ENCODE measurements around the gene ADAMTS2.
"Not testable (repeated sequence)": the region's sequence is repeated elsewhere in the genome, so short reads cannot be mapped to it uniquely, and the experiment has no call there.

Gene ADAMTS2

DNA sequence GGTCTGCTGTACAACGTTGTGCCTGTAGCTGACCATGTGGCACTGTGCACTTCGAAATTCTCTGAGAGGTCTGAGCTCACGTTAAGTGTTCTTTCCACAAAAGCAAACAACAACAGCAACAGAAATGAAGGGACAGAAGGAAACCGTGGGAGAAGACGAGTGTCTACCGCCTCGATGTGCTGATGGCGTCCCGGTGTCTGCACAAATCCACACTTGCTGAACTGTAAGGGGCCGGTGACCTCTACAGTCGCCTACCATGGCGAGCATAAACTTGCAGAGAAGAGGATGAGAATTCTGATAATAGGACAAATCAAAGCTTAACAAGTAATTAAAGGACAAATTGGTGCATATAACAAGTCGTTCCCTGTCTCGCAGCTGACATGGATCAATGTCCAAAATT lies 114.0 kb downstream of the ADAMTS2 start:
- DNase-seq (ENCODE audit: low read depth), result no peak

GRCh38 chr5:179230061-179230461 lies 115.2 kb downstream of the ADAMTS2 start:
- no peak for DNase-seq (ENCODE audit: low read depth)

- DNase-seq (ENCODE audit: low read depth), result no peak
Measured at GRCh38 chr5:179229331-179229831, 115.9 kb downstream of the ADAMTS2 start.

- no peak for DNase-seq (ENCODE audit: low read depth)
Measured at GRCh38 chr5:179228341-179229121, 116.7 kb downstream of the ADAMTS2 start.

DNA sequence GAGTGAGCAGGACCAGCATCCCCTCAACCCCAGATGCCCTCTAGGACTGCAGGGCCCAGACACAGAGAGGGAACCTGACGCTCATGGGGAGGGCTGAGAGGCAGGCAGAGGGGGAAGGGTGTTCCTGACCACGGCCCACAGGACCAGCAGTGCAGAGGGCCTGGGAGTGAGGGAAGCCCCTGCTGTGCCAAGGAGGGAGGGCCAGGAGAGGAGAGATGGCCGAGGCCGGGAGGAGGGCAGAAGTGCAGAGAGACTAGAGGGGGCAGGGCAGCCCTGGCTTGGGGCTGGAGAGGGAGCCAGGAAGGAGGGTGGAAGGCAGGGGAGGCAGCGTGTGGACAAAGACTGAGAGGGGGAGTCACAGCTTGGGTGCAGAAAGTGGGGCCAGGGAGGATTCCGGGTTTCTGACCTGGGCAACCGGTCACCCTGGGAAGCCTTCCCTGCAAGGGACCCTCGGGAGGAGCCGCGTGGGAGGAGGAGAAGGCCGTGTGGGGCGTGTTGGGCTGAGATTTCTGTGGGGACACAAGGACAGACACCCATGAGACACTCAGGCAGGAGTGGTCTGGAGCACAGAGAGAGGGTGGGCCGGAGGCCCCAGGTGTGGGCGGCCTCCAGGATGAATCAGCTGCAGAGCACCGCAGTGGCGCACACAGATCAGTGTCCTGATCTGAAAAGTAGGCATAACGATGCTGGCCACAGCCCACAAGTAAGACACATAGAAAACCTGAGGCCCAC lies 117.5 kb downstream of the ADAMTS2 start:
- DNase-seq (ENCODE audit: low read depth), result no peak

- DNase-seq (ENCODE audit: low read depth), result no peak
Measured at GRCh38 chr5:179227229-179227579, 118.1 kb downstream of the ADAMTS2 start.

DNA sequence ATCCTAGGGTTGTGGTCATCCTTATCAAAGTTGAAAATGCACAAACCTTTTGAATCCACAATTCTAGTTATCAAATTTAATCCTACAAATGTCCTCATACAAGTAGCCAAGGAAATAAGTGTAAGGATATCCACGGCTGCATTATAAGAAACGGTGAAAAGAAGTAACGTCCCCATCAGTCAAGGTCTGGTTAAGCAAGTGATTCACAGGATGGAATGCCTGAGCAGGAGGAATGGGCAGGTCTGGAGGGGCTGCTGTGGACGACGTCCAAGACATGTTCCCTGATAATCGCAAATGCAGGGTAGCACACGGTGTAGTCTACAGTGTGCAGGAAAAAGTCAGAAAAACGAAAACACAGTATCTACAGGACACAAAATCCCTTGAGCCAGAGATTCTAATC lies 118.6 kb downstream of the ADAMTS2 start:
- DNase-seq (ENCODE audit: low read depth), result no peak

- DNase-seq (ENCODE audit: low read depth), result no peak
Measured at GRCh38 chr5:179225387-179225786, 119.9 kb downstream of the ADAMTS2 start.

DNA sequence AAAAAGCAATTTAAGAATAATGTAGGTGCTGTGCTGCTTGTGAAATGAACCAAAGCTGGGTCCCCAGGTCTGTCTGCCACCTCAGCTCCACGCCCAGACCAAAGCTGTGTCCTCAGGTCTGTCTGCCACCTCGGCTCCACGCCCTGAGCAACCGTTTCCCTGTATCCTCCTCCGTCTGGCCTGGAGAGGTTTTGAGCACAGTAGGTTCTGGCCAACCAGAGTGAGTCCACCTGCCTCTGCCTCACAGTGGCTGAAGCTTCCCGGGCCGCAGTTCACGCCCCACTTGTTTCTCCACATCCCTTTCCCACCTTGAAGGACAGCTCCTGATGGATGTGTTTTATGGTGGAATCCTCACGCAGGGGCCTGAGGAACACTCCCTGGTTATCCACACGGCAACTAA lies 120.5 kb downstream of the ADAMTS2 start:
- DNase-seq (ENCODE audit: low read depth), result no peak

GRCh38 chr5:179223961-179224360 lies 121.3 kb downstream of the ADAMTS2 start:
- DNase-seq (ENCODE audit: low read depth), result no peak

DNA sequence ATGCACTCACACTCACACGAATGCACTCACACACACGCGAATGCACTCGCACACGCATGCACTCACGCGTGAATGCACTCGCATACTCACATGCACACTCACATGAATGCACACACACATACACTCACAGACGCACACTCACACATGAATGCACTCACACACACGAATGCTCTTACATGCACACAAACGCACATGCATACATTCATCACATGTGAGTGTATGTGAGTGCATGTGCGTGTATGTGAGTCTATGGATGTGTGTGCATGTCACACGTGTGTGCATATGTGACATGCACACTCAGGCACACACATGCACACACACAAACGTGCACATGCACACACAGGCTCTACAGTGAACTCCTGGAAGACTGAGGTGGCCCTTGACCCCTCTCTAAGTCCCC lies 121.7 kb downstream of the ADAMTS2 start:
- no peak for DNase-seq (ENCODE audit: low read depth)

DNA sequence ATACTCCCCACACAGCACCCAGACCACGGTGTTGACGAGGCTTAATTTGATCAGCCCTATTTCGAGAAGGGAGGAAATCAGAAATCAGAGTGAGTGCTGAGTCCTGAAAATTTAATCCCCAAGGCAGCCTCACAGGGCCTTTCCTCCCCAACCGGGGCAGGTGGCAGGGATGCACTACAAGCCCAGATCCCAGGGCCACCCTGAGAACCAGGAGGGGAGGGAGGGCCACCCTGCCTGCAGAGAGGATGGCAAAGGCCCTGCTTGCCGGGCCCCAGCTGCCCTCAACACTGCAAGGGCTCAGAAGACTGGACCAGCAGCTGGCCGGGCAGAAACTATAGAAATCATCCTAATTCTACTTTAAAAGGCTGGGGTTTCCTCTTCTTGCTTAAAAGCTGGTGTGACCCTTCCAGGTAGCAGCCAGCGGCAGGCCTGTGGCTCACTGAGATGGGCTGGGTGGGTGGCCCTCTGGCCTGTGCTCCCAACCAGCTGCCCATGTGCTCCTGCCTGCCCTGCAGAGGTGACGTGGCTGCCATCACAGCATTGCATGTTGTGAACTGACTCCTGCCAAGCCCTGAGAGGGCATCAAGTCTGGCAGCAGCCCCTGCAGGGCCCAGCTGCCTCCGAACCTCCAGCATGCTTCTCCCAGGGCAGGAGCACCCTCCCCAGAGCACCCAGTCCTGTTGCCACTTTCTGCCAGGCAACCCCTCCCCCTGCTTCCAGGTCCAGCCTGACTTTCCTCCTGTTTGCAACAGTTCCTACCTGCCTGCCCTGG lies 122.8 kb downstream of the ADAMTS2 start:
- DNase-seq (ENCODE audit: low read depth), result no peak

DNA sequence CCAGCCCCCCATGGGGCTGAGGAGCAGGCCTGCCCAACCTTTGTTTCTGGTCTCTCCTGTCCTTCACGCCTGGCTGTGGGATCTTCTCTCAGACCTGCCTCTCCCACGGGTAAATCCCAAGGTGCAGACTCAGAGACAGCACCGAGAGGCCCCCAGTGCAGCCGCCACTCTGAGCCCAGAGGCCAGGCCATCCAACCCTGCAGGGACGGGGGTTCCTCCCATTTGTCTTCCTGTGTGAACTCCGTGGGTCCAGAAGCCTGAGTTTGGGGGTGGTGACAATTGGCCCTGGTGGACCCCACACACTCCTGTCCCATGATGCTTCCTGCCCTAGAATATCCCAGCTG lies 123.4 kb downstream of the ADAMTS2 start:
- no peak for DNase-seq (ENCODE audit: low read depth)

GRCh38 chr5:179221196-179221876 lies 123.9 kb downstream of the ADAMTS2 start:
- no peak for DNase-seq (ENCODE audit: low read depth)

- DNase-seq (ENCODE audit: low read depth), result no peak
Measured at GRCh38 chr5:179220716-179221115, 124.5 kb downstream of the ADAMTS2 start.

GRCh38 chr5:179219661-179220620 lies 125.3 kb downstream of the ADAMTS2 start:
- no peak for DNase-seq (ENCODE audit: low read depth)

- no peak for DNase-seq (ENCODE audit: low read depth)
Measured at GRCh38 chr5:179218943-179219330, 126.3 kb downstream of the ADAMTS2 start.

DNA sequence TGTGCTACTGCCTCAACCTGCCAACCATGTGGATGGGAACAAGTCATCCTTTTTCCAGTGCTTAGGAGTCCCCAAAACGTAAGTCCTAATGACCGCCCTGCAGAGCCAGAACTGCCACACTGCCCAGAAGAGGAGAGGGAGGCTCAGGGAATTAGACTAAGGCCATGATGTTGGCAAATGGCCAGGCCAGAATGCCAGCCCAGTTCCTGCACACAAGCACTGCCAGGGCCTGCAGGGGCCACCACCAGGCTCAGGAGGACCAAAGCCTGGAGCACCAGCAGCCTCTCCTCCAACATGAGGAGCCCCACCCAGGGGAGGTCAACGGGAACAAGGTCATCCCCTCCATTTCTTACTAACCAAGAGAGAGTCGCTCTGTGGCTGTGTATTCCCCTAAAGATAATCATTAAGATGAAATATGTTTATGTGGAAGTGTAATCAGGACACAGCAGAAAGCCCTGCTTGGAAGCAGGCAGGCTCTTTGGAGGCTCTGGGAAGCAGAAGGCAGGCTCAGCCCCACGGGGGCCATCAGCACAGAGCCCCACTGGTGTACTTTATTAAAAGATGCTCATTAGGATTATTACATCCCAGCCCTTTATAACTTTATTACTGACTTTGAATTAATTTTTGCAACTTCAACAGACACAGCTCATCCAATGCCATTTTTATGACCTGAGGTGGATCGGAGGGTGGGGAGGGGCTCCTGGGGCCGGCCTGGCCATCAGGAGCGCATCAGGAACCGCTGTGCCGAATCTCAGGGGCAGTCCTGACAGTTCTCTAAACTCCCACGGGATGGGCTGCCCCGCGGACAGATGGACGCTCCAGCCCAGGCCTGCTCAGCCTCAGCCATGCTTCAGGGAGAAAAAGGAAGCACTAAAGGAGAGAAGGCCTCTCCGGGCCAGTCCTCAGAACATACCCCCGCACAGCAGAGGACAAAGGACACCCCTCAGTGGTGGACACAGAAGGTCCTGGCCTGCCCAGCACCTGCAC lies 127.0 kb downstream of the ADAMTS2 start:
- DNase-seq (ENCODE audit: low read depth), result no peak

GRCh38 chr5:179217356-179217755 lies 127.9 kb downstream of the ADAMTS2 start:
- no peak for DNase-seq (ENCODE audit: low read depth)

DNA sequence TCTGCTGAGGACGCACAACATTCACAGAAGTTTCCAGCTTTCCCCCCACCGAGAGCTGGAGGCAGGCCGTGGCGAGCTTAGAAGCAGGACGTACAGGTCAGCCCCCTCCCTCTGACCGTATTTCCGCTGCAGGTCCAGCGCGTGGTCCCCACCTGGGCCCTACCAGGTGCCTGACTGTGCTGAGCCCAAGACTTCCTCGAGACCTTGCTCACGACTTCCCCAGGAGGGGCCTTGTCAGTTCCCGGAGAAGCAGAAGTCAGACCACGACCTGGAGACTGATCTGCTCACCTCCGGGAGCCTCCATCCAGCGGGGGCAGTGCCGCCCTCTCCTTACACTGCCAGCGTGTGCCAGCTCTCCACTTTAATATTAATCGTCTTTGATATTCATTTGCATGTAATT lies 128.9 kb downstream of the ADAMTS2 start:
- DNase-seq (ENCODE audit: low read depth), result not testable (repeated sequence)

All from stimulated activated CD8-positive, alpha-beta memory T cell treated with anti-CD3 and anti-CD28 coated beads, Interleukin-15, amount 100 ng/mL, for 24 hours (primary cell).